K562 (cell line): Measurements from ENCODE around the gene HNRNPDL. TPM values are rescaled to one million over a fixed set of nuclear protein-coding genes. Genes with fewer than 3 reads are reported as not detected.

Source experiments
- CBX8 ChIP-seq: fragments of 200-600 bp; sonication (generic); IDR thresholded peaks from 2 replicates; pipeline ENCODE4 v1.6.1; 2012; ENCODE audit warnings: borderline replicate concordance, mixed run types, low read depth, mild to moderate bottlenecking, moderate library complexity, mixed read lengths, low read length, control low read depth, inconsistent platforms; ENCODE audit not compliant: poor library complexity, severe bottlenecking; ENCODE audit errors: extremely low read depth
- CEBPZ ChIP-seq: fragments of 150-350 bp; IDR thresholded peaks from 2 replicates; pipeline ENCODE4 v1.6.1; 2014; ENCODE audit warnings: low read depth, mild to moderate bottlenecking, low read length, borderline replicate concordance
- DNMT1 ChIP-seq: fragments of 450-650 bp; IDR thresholded peaks from 2 replicates; pipeline ENCODE4 v1.6.1; 2016; ENCODE audit warnings: antibody characterized with exemption, mild to moderate bottlenecking
- E2F5 ChIP-seq: sonication (generic); formaldehyde crosslinking; IDR thresholded peaks from 2 replicates; pipeline ENCODE4 v1.8.0; 2022; ENCODE audit warnings: mild to moderate bottlenecking, missing genetic modification reagents
- FOS ChIP-seq: IDR thresholded peaks from 3 replicates; pipeline ENCODE4 v1.6.1; 2011; ENCODE audit not compliant: insufficient read length; ENCODE audit errors: extremely low read depth
- HES1 ChIP-seq: fragments of 450-650 bp; IDR thresholded peaks from 2 replicates; pipeline ENCODE4 v1.6.1; 2016; ENCODE audit warnings: low read depth, mild to moderate bottlenecking, moderate library complexity
- HNRNPH1 ChIP-seq: fragments of 200-400 bp; formaldehyde crosslinking; optimal IDR thresholded peaks from 2 replicates; pipeline ENCODE3; 2017; ENCODE audit warnings: low read depth, mild to moderate bottlenecking, low read length, moderate library complexity
- SMARCA5 ChIP-seq: fragments of 450-650 bp; IDR thresholded peaks from 2 replicates; pipeline ENCODE4 v1.6.1; 2016
- TARDBP ChIP-seq: fragments of 450-650 bp; IDR thresholded peaks from 2 replicates; pipeline ENCODE4 v1.6.1; 2016
- ZBTB9 ChIP-seq: fragments of 450-650 bp; formaldehyde crosslinking; IDR thresholded peaks from 2 replicates; pipeline ENCODE4 v1.4.0; 2020; ENCODE audit warnings: mild to moderate bottlenecking, moderate library complexity
- ZNF354B ChIP-seq: fragments of 250-450 bp; sonication (Bioruptor Pico); IDR thresholded peaks from 2 replicates; pipeline ENCODE4 v1.4.0; 2020
- ZNF592 ChIP-seq: fragments of 450-650 bp; IDR thresholded peaks from 2 replicates; pipeline ENCODE4 v1.6.1; 2017; ENCODE audit warnings: antibody characterized with exemption, mild to moderate bottlenecking
- ZNF639 ChIP-seq, 2 experiments: fragments of 200-800 bp in 1 of 2; sonication (Bioruptor generic) in 1 of 2; sonication (generic) in 1 of 2; formaldehyde crosslinking in 1 of 2; IDR thresholded peaks in 1 of 2; conservative IDR thresholded peaks in 1 of 2; 2 replicates each; pipeline versions ENCODE4 v1.5.0 to v1.6.1; 2016 to 2020; ENCODE audit warnings: missing compliant biosample characterization in 1 of 2, missing genetic modification characterization in 1 of 2, missing genetic modification reagents in 1 of 2
- polyA plus RNA-seq, 8 experiments: library from polyadenylated mRNA; depleted of rRNA in 4 of 8; stranded (reverse) in 5 of 8; unstranded in 3 of 8; fragments of >200 nt; fragmentation: Nextera tagmentation in 2 of 8; fragmentation: Illumina TruSeq in 1 of 8; extraction: Ambion mirVana in 2 of 8; extraction: Trizol in 1 of 8; gene quantifications; 2 replicates each; pipeline versions ENCODE4 v1.2.1 to v1.2.3, GENCODE V29; 2011 to 2014; ENCODE audit warnings: inconsistent platforms in 1 of 8, missing spikeins in 1 of 8
- total RNA-seq, 7 experiments: library from RNA; depleted of rRNA in 6 of 7; stranded (reverse); fragments of >200 nt in 6 of 7; fragmentation: Illumina TruSeq in 2 of 7; extraction: Trizol in 2 of 7; gene quantifications; 2 replicates each; pipeline versions ENCODE4 v1.2.1 to v1.2.3, GENCODE V29; 2011 to 2021; ENCODE audit warnings: low replicate concordance in 1 of 7

Gene HNRNPDL
- total and polyA plus RNA-seq, 9 of the 15 experiments (the other 6 are each of a cell fraction or from before 2014, with no cell fraction given): 243 to 652 (median 351) TPM

- TF ChIP-seq ZNF639 (CRISPR knock-in tag; conservative IDR thresholded peaks at IDR 0.05 in 1 of 2, IDR thresholded peaks at IDR 0.05 in 1 of 2): peak in 1 of 2 experiments; percentile 33; a peak in 1 of 4 replicates
- no peak for TF ChIP-seq CBX8
- TF ChIP-seq SMARCA5: no peak
- peak; percentile 8 for TF ChIP-seq FOS
- peak; percentile 39; the same call in 1 of the 2 replicates for TF ChIP-seq HES1
- no peak for TF ChIP-seq CEBPZ
- no peak for TF ChIP-seq ZNF592
- peak; percentile 34; the same call in 1 of the 2 replicates for TF ChIP-seq ZBTB9
- no peak for TF ChIP-seq DNMT1
- peak; percentile 60; the same call in 1 of the 2 replicates for TF ChIP-seq TARDBP
- TF ChIP-seq HNRNPH1: no peak
- no peak for TF ChIP-seq E2F5
- no peak for TF ChIP-seq ZNF354B
Observed at GRCh38 chr4:82428969-82429727, 1.1 kb downstream of the HNRNPDL start (continued).
